ENCODE results near the gene IFI27L2.
"Not testable (repeated sequence)": the region's sequence is repeated elsewhere in the genome, so short reads cannot be mapped to it uniquely, and the experiment has no call there.

IFI27L2 gene

DNA sequence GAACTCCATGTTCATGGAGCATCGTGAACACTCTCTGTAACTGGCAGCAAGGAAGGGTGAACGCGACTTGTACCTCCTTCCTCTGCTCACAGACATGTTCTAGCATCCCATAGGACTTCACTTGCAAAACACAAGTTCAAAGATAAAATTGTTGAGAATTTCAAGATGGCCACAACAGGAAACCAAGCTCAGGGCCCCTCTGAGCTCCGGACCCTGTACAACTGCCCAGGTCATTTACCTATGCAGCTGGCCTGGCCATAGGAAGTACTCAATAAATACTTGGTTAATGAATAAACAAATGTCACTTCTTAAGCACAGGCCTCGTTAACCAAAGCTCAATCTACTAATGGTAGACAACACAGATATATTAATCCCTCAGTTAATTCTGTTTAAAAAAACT is 33.1 kb upstream of the IFI27L2 start:
- H3K27ac ChIP-seq, result no peak overlapping the region
- TF ChIP-seq CTCF (IDR thresholded peaks at IDR 0.05), result no peak
- no peak for TF ChIP-seq ZFX (IDR thresholded peaks at IDR 0.05; ENCODE audit: borderline replicate concordance)

GRCh38 chr14:94161981-94162380 is 32.6 kb upstream of the IFI27L2 start:
- no peak for TF ChIP-seq CTCF (IDR thresholded peaks at IDR 0.05)
- no peak overlapping the region for H3K27ac ChIP-seq

DNA sequence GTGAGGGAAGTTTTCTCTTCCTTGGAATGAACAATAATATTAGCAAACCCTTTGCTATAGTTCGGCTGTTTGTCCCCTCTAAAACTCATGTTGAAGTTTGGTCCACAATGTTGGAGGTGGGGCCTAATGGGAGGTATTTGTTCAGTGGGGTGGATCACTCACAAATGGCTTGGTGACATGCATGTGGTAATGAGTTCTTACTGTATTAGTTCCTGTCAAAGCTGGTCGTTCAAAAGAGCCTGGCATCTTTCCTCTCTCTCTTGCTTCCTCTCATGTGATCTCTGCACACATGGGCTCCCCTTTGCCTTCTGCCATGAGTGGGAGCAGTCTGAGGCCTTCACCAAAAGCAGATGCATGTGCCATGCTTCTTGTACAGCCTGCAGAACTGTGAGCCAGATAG is 31.7 kb upstream of the IFI27L2 start:
- TF ChIP-seq CTCF (IDR thresholded peaks at IDR 0.05) (no peak), ZFX (IDR thresholded peaks at IDR 0.05; ENCODE audit: borderline replicate concordance) (no peak)
- H3K27ac ChIP-seq, result no peak overlapping the region

GRCh38 chr14:94158239-94158883 is 29.0 kb upstream of the IFI27L2 start:
- TF ChIP-seq CTCF (IDR thresholded peaks at IDR 0.05) (no peak), ZFX (IDR thresholded peaks at IDR 0.05; ENCODE audit: borderline replicate concordance) (no peak)
- no peak overlapping the region for H3K27ac ChIP-seq

- TF ChIP-seq ZFX (IDR thresholded peaks at IDR 0.05; ENCODE audit: borderline replicate concordance) (no peak), CTCF (IDR thresholded peaks at IDR 0.05) (no peak)
Measured at GRCh38 chr14:94157197-94157596, 27.8 kb upstream of the IFI27L2 start.

GRCh38 chr14:94156143-94156542 is 26.7 kb upstream of the IFI27L2 start:
- H3K27ac ChIP-seq, result not testable (repeated sequence)

More at GRCh38 chr14:94157197-94157596, 27.8 kb upstream of the IFI27L2 start:
- H3K27ac ChIP-seq, result no peak overlapping the region

GRCh38 chr14:94153750-94154342 is 24.4 kb upstream of the IFI27L2 start:
- TF ChIP-seq ZFX (IDR thresholded peaks at IDR 0.05; ENCODE audit: borderline replicate concordance) (no peak), CTCF (IDR thresholded peaks at IDR 0.05) (no peak)
- H3K27ac ChIP-seq, result no peak overlapping the region

GRCh38 chr14:94152676-94153075 is 23.3 kb upstream of the IFI27L2 start:
- TF ChIP-seq ZFX (IDR thresholded peaks at IDR 0.05; ENCODE audit: borderline replicate concordance) (no peak), CTCF (IDR thresholded peaks at IDR 0.05) (no peak)
- no peak overlapping the region for H3K27ac ChIP-seq

All from 22Rv1 (cell line).